SK-N-MC (cell line): ENCODE data around the gene VEPH1.

Source experiments
- EZH2 ChIP-seq: fragments of 200-600 bp; sonication (generic); IDR thresholded peaks from one replicate; pipeline ENCODE4 v1.6.1; 2017; ENCODE audit warnings: antibody characterized with exemption
- FOXP2 ChIP-seq: optimal IDR thresholded peaks from 2 replicates; pipeline ENCODE3; 2011; ENCODE audit warnings: mild to moderate bottlenecking, moderate library complexity; ENCODE audit not compliant: insufficient read depth; ENCODE audit errors: extremely low read length, control extremely low read depth

GRCh38 chr3:157515398-157515797 lies 12.2 kb upstream of the VEPH1 start:
- TF ChIP-seq EZH2 (no peak), FOXP2 (no peak)
